MM.1S (cell line): ENCODE measurements around the gene TBX18.

Source experiments
- DNase-seq: peaks from one replicate; pipeline ENCODE4 v3.0.0-alpha.2; 2015
- H2AFZ ChIP-seq: fragments of 300-600 bp; sonication (generic); 2 replicates; pipeline ENCODE4 v1.6.0; 2016; ENCODE audit warnings: antibody characterized with exemption, low read length
- H3F3A ChIP-seq: fragments of 300-600 bp; sonication (generic); 2 replicates; pipeline ENCODE4 v1.6.1; 2016; ENCODE audit warnings: mild to moderate bottlenecking, antibody characterized with exemption, low read length, moderate library complexity, mixed read lengths; ENCODE audit not compliant: insufficient read depth
- H3K27ac ChIP-seq: fragments of 300-600 bp; sonication (generic); 2 replicates; pipeline ENCODE4 v1.5.1; 2016; ENCODE audit warnings: mild to moderate bottlenecking, low read length
- H3K27me3 ChIP-seq: fragments of 300-600 bp; sonication (generic); replicated peaks from 2 replicates; pipeline ENCODE4 v1.6.0; 2016; ENCODE audit warnings: low read length; ENCODE audit not compliant: insufficient read depth
- H3K36me3 ChIP-seq: fragments of 300-600 bp; sonication (generic); replicated peaks from 2 replicates; pipeline ENCODE4 v1.6.1; 2016; ENCODE audit warnings: mild to moderate bottlenecking, low read length, mixed read lengths; ENCODE audit not compliant: insufficient read depth
- H3K4me1 ChIP-seq: fragments of 300-600 bp; sonication (generic); 2 replicates; pipeline ENCODE4 v1.6.1; 2016; ENCODE audit warnings: low read length, mixed read lengths
- H3K4me2 ChIP-seq: fragments of 300-600 bp; sonication (generic); 2 replicates; pipeline ENCODE4 v1.6.0; 2016; ENCODE audit warnings: low read depth, low read length
- H3K4me3 ChIP-seq: fragments of 300-600 bp; sonication (generic); 2 replicates; pipeline ENCODE4 v1.5.1; 2016; ENCODE audit warnings: low read length, mixed read lengths
- H3K79me2 ChIP-seq: fragments of 300-600 bp; sonication (generic); 2 replicates; pipeline ENCODE4 v1.6.1; 2016; ENCODE audit warnings: mixed run types, low read length, mixed read lengths
- H3K9ac ChIP-seq: fragments of 300-600 bp; sonication (generic); 2 replicates; pipeline ENCODE4 v1.6.1; 2016; ENCODE audit warnings: low read length, mixed read lengths
- H3K9me2 ChIP-seq: fragments of 300-600 bp; sonication (generic); replicated peaks from 2 replicates; pipeline ENCODE4 v1.6.1; 2016; ENCODE audit warnings: mild to moderate bottlenecking, low read length, mixed read lengths; ENCODE audit not compliant: insufficient read depth
- H3K9me3 ChIP-seq: fragments of 300-600 bp; sonication (generic); replicated peaks from 2 replicates; pipeline ENCODE4 v1.6.1; 2016; ENCODE audit warnings: mild to moderate bottlenecking, low read length, mixed read lengths; ENCODE audit not compliant: insufficient read depth
- H4K20me1 ChIP-seq: fragments of 300-600 bp; sonication (generic); 2 replicates; pipeline ENCODE4 v1.6.1; 2016; ENCODE audit warnings: mild to moderate bottlenecking, low read length, moderate library complexity, mixed read lengths; ENCODE audit not compliant: insufficient read depth
- EZH2 ChIP-seq: fragments of 300-600 bp; sonication (generic); optimal IDR thresholded peaks from 2 replicates; pipeline ENCODE3; 2017; ENCODE audit warnings: low read depth, mild to moderate bottlenecking, antibody characterized with exemption, low read length, mixed read lengths
- EZH2phosphoT487 ChIP-seq: fragments of 300-600 bp; sonication (generic); IDR thresholded peaks from 2 replicates; pipeline ENCODE4 v1.6.1; 2018; ENCODE audit warnings: antibody characterized with exemption, low read length
- TF ChIP-seq, protein P1 (sequence below): fragments of 300-600 bp; sonication (generic); IDR thresholded peaks from 2 replicates; pipeline ENCODE4 v1.5.1; 2016; ENCODE audit warnings: antibody characterized with exemption, low read length, mixed read lengths

TBX18 gene

DNA sequence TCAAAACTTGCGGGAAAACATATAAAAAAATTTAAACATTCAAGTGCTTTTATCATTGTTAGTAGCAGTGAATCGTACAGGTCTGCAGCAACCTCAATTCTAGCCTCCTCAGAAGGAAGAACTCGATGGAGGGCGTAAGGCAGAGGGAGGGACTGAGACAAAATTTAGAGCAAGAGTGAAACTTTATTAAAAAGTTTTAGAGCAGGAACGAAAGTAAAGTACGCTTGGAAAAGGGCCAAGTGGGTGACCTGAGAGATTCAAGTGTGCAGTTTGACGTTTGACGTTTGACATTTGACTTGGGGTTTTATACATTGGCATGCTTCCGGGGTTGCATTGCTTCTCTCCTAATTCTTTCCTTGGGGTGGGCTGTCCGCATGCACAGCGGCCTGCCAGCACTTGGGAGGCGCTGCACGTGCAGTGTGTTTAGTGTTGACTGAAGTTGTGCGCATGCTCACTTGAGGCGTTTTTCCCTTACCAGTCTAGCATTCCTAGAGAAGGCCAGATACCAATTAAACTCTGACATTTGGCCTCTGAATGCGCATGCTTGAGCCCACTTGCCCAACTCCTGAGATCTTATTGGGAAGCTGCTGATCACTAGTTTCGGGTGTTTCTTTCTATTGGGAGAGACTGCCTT, 82.6 kb downstream of the TBX18 start:
- no peak overlapping the region for H3K4me3 ChIP-seq
- H3K27ac ChIP-seq: no peak overlapping the region
- H3K4me2 ChIP-seq: no peak overlapping the region
- H3K9me3 ChIP-seq: no peaks in the 10 kb centered on the region
- H3K27me3 ChIP-seq: no peaks in the 10 kb centered on the region
- H3K9me2 ChIP-seq: no peaks in the 10 kb centered on the region
- H2AFZ ChIP-seq: no peak overlapping the region
- H4K20me1 ChIP-seq: no peaks in the 10 kb centered on the region
- TF ChIP-seq, protein P1, sequence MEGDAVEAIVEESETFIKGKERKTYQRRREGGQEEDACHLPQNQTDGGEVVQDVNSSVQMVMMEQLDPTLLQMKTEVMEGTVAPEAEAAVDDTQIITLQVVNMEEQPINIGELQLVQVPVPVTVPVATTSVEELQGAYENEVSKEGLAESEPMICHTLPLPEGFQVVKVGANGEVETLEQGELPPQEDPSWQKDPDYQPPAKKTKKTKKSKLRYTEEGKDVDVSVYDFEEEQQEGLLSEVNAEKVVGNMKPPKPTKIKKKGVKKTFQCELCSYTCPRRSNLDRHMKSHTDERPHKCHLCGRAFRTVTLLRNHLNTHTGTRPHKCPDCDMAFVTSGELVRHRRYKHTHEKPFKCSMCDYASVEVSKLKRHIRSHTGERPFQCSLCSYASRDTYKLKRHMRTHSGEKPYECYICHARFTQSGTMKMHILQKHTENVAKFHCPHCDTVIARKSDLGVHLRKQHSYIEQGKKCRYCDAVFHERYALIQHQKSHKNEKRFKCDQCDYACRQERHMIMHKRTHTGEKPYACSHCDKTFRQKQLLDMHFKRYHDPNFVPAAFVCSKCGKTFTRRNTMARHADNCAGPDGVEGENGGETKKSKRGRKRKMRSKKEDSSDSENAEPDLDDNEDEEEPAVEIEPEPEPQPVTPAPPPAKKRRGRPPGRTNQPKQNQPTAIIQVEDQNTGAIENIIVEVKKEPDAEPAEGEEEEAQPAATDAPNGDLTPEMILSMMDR: no peak
- TF ChIP-seq EZH2: no peak
- TF ChIP-seq EZH2phosphoT487: no peak
- no peaks in the 10 kb centered on the region for H3K4me1 ChIP-seq
- no peaks in the 10 kb centered on the region for H3K79me2 ChIP-seq
- no peaks in the 10 kb centered on the region for H3K36me3 ChIP-seq
- no peaks in the 10 kb centered on the region for H3F3A ChIP-seq
- no peak for DNase-seq
- H3K9ac ChIP-seq: no peak overlapping the region

DNA sequence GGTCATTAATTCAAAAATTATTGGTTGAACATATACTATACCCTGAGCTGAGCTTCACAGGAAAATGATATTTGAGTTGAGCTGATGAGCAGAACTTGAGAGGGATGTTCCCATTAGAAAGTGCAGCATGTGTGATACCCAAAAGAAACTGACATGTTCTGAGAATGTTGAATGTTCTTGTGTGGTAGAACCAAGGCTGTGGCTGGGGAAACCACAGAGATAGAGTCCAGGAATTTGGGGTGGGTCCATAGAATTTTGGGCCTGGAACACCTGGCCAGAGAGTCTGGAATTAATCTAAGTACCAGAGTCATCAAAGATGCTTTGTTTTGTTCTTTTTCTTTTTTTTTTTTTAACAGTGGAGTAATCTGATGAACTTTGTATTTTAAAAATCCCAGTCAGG, 88.7 kb downstream of the TBX18 start:
- no peak for TF ChIP-seq EZH2phosphoT487
- TF ChIP-seq, protein P1: no peak
- no peak for TF ChIP-seq EZH2
- no peak overlapping the region for H3K27ac ChIP-seq
- no peak overlapping the region for H3K9ac ChIP-seq
- no peaks in the 10 kb centered on the region for H3K79me2 ChIP-seq
- no peaks in the 10 kb centered on the region for H3K9me2 ChIP-seq
- H2AFZ ChIP-seq: no peak overlapping the region
- no peaks in the 10 kb centered on the region; the same call in 1 of the 2 replicates for H3K4me1 ChIP-seq
- H3K9me3 ChIP-seq: no peaks in the 10 kb centered on the region
- H3F3A ChIP-seq: no peaks in the 10 kb centered on the region
- no peak overlapping the region for H3K4me3 ChIP-seq
- H4K20me1 ChIP-seq: no peaks in the 10 kb centered on the region
- H3K4me2 ChIP-seq: no peak overlapping the region
- H3K27me3 ChIP-seq: no peaks in the 10 kb centered on the region
- H3K36me3 ChIP-seq: no peaks in the 10 kb centered on the region
- no peak for DNase-seq

DNA sequence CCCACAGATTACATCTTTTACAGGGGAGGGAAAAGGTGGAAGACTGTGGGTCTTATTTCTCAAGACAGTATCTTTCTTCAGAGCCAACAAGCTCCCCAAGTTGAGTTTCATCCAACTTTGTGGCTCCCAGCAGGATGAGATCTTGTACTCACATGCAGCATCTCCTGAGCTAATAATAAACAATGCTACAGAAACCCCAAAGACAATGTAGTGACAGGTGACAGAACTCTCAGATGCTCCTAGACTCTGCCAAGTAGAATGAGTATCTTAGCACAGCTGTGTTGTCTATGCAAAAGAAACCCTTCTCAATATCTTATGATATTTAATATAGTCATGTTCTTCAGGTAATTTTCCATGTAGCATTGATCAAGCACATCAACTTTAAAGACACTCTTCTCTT, 90.0 kb downstream of the TBX18 start:
- H3K9ac ChIP-seq: no peak overlapping the region
- no peaks in the 10 kb centered on the region for H3K36me3 ChIP-seq
- H3K4me1 ChIP-seq: no peaks in the 10 kb centered on the region; the same call in 1 of the 2 replicates
- H3K27ac ChIP-seq: no peak overlapping the region
- H3K79me2 ChIP-seq: no peaks in the 10 kb centered on the region
- H3K4me3 ChIP-seq: no peak overlapping the region
- H4K20me1 ChIP-seq: no peaks in the 10 kb centered on the region
- DNase-seq: no peak
- no peaks in the 10 kb centered on the region for H3K9me2 ChIP-seq
- no peak overlapping the region for H3K4me2 ChIP-seq
- no peaks in the 10 kb centered on the region for H3K27me3 ChIP-seq
- no peaks in the 10 kb centered on the region for H3F3A ChIP-seq
- H3K9me3 ChIP-seq: no peaks in the 10 kb centered on the region
- no peak for TF ChIP-seq EZH2
- TF ChIP-seq, protein P1: no peak
- H2AFZ ChIP-seq: no peak overlapping the region
